DOHH2 (cell line): ENCODE data around the gene C15orf40.

ENCODE experiments used
- H3F3A ChIP-seq: fragments of 200-600 bp; sonication (generic), shearing (Covaris generic); 2 replicates; pipeline ENCODE4 v1.6.0; 2016; ENCODE audit warnings: antibody characterized with exemption, mild to moderate bottlenecking; ENCODE audit not compliant: control insufficient read depth, insufficient read depth
- H3K27ac ChIP-seq: fragments of 200-600 bp; sonication (generic); 2 replicates; pipeline ENCODE4 v1.5.1; 2014; ENCODE audit warnings: low read depth, mild to moderate bottlenecking, low read length, moderate library complexity
- H3K27me3 ChIP-seq: fragments of 200-600 bp; sonication (generic); 2 replicates; pipeline ENCODE4 v1.6.1; 2014; ENCODE audit warnings: mild to moderate bottlenecking, low read length, mixed read lengths; ENCODE audit not compliant: control insufficient read depth
- H3K36me3 ChIP-seq: fragments of 200-600 bp; sonication (generic); 2 replicates; pipeline ENCODE4 v1.6.1; 2014; ENCODE audit warnings: mild to moderate bottlenecking, low read length, moderate library complexity, mixed read lengths; ENCODE audit not compliant: control insufficient read depth
- H3K4me1 ChIP-seq: fragments of 200-600 bp; sonication (generic); 2 replicates; pipeline ENCODE4 v1.6.1; 2014; ENCODE audit warnings: mild to moderate bottlenecking, low read length, mixed read lengths; ENCODE audit not compliant: control insufficient read depth
- H3K4me2 ChIP-seq: fragments of 200-600 bp; sonication (generic); 2 replicates; pipeline ENCODE4 v1.6.0; 2014; ENCODE audit warnings: mild to moderate bottlenecking, low read length, moderate library complexity
- H3K4me3 ChIP-seq: fragments of 200-600 bp; sonication (generic); 2 replicates; pipeline ENCODE4 v1.5.1; 2014; ENCODE audit warnings: mild to moderate bottlenecking, low read length, mixed read lengths
- H3K79me2 ChIP-seq: fragments of 200-600 bp; sonication (generic); 2 replicates; pipeline ENCODE4 v1.6.1; 2014; ENCODE audit warnings: mild to moderate bottlenecking, low read length, mixed read lengths; ENCODE audit not compliant: control insufficient read depth
- H3K9me2 ChIP-seq: fragments of 200-600 bp; sonication (generic); replicated peaks from 2 replicates; pipeline ENCODE4 v1.6.1; 2014; ENCODE audit warnings: mild to moderate bottlenecking, low read length, mixed read lengths; ENCODE audit not compliant: control insufficient read depth
- H3K9me3 ChIP-seq: fragments of 200-600 bp; sonication (generic); 2 replicates; pipeline ENCODE4 v1.6.1; 2014; ENCODE audit warnings: antibody characterized with exemption, low read length, mixed read lengths; ENCODE audit not compliant: control insufficient read depth, insufficient read depth
- H4K20me1 ChIP-seq: fragments of 200-600 bp; sonication (generic); 2 replicates; pipeline ENCODE4 v1.6.0; 2014; ENCODE audit warnings: low read depth, mild to moderate bottlenecking, antibody characterized with exemption, low read length, moderate library complexity; ENCODE audit not compliant: control insufficient read depth, insufficient read depth
- EZH2phosphoT487 ChIP-seq: fragments of 200-600 bp; sonication (generic); IDR thresholded peaks from 2 replicates; pipeline ENCODE4 v1.6.1; 2017; ENCODE audit warnings: borderline replicate concordance, mild to moderate bottlenecking, antibody characterized with exemption, low read length, moderate library complexity, mixed read lengths
- TF ChIP-seq, protein P1 (sequence below): fragments of 200-600 bp; sonication (generic); IDR thresholded peaks from one replicate; pipeline ENCODE4 v1.5.1; 2014; ENCODE audit warnings: antibody characterized with exemption, mild to moderate bottlenecking, low read depth, low read length; ENCODE audit not compliant: poor library complexity, severe bottlenecking

Gene C15orf40

GRCh38 chr15:82995076-82995475 lies 16.4 kb downstream of the C15orf40 start:
- H3K9me3 ChIP-seq = no peaks in the 10 kb centered on the region
- no peak overlapping the region for H3K4me2 ChIP-seq
- peaks cover 4% of the 10 kb centered on the region; the same call in 1 of the 2 replicates for H3K36me3 ChIP-seq
- no peak for TF ChIP-seq EZH2phosphoT487
- TF ChIP-seq, protein P1, sequence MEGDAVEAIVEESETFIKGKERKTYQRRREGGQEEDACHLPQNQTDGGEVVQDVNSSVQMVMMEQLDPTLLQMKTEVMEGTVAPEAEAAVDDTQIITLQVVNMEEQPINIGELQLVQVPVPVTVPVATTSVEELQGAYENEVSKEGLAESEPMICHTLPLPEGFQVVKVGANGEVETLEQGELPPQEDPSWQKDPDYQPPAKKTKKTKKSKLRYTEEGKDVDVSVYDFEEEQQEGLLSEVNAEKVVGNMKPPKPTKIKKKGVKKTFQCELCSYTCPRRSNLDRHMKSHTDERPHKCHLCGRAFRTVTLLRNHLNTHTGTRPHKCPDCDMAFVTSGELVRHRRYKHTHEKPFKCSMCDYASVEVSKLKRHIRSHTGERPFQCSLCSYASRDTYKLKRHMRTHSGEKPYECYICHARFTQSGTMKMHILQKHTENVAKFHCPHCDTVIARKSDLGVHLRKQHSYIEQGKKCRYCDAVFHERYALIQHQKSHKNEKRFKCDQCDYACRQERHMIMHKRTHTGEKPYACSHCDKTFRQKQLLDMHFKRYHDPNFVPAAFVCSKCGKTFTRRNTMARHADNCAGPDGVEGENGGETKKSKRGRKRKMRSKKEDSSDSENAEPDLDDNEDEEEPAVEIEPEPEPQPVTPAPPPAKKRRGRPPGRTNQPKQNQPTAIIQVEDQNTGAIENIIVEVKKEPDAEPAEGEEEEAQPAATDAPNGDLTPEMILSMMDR = no peak
- no peaks in the 10 kb centered on the region; the same call in 1 of the 2 replicates for H3F3A ChIP-seq
- peaks cover under 1% of the 10 kb centered on the region; the same call in 1 of the 2 replicates for H3K4me1 ChIP-seq
- no peak overlapping the region for H3K27ac ChIP-seq
- no peaks in the 10 kb centered on the region for H3K27me3 ChIP-seq
- H3K4me3 ChIP-seq = no peak overlapping the region
- H3K9me2 ChIP-seq = no peaks in the 10 kb centered on the region
- no peaks in the 10 kb centered on the region for H3K79me2 ChIP-seq
- no peaks in the 10 kb centered on the region for H4K20me1 ChIP-seq

GRCh38 chr15:82993144-82993543 lies 18.3 kb downstream of the C15orf40 start:
- H3K36me3 ChIP-seq = peaks cover 19% of the 10 kb centered on the region
- H3K4me2 ChIP-seq = no peak overlapping the region
- no peaks in the 10 kb centered on the region for H3K4me1 ChIP-seq
- H3K9me2 ChIP-seq = no peaks in the 10 kb centered on the region
- H3K79me2 ChIP-seq = no peaks in the 10 kb centered on the region
- no peaks in the 10 kb centered on the region for H3K27me3 ChIP-seq
- no peaks in the 10 kb centered on the region for H4K20me1 ChIP-seq
- no peak overlapping the region for H3K27ac ChIP-seq
- H3F3A ChIP-seq = no peaks in the 10 kb centered on the region; the same call in 1 of the 2 replicates
- TF ChIP-seq, protein P1 = no peak
- no peak for TF ChIP-seq EZH2phosphoT487
- no peaks in the 10 kb centered on the region for H3K9me3 ChIP-seq
- H3K4me3 ChIP-seq = no peak overlapping the region

- Histone ChIP-seq H3K9me3 (no peaks in the 10 kb centered on the region), H3K27me3 (no peaks in the 10 kb centered on the region), H3F3A (no peaks in the 10 kb centered on the region; the same call in 1 of the 2 replicates), H3K4me1 (peaks cover 1% of the 10 kb centered on the region), H4K20me1 (no peaks in the 10 kb centered on the region), H3K27ac (no peak overlapping the region), H3K36me3 (peaks cover 22% of the 10 kb centered on the region), H3K9me2 (no peaks in the 10 kb centered on the region), H3K4me2 (no peak overlapping the region), H3K79me2 (peaks cover 2% of the 10 kb centered on the region), H3K4me3 (no peak overlapping the region)
- TF ChIP-seq, protein P1 = no peak
- no peak for TF ChIP-seq EZH2phosphoT487
Measured at GRCh38 chr15:82992436-82992998, 18.9 kb downstream of the C15orf40 start.
